Measurements from ENCODE around the gene RNF223.
"Not testable (repeated sequence)": the region's sequence is repeated elsewhere in the genome, so short reads cannot be mapped to it uniquely, and the experiment has no call there.

The RNF223 gene

GRCh38 chr1:1044455-1045078 lies 29.5 kb downstream of the RNF223 start:
- DNase-seq (ENCODE audit: low read depth), result no peak

GRCh38 chr1:1043921-1044320 lies 30.2 kb downstream of the RNF223 start:
- no peak for DNase-seq (ENCODE audit: low read depth)

GRCh38 chr1:1043411-1043810 lies 30.7 kb downstream of the RNF223 start:
- DNase-seq (ENCODE audit: low read depth), result no peak

GRCh38 chr1:1042835-1043234 lies 31.3 kb downstream of the RNF223 start:
- DNase-seq (ENCODE audit: low read depth), result no peak

- no peak for DNase-seq (ENCODE audit: low read depth)
Measured at GRCh38 chr1:1041873-1042272, 32.2 kb downstream of the RNF223 start.

- no peak for DNase-seq (ENCODE audit: low read depth)
Measured at GRCh38 chr1:1041092-1041523, 33.0 kb downstream of the RNF223 start.

GRCh38 chr1:1040004-1040991 lies 33.8 kb downstream of the RNF223 start:
- DNase-seq (ENCODE audit: low read depth), result peak; percentile 69

GRCh38 chr1:1039145-1039910 lies 34.8 kb downstream of the RNF223 start:
- no peak for DNase-seq (ENCODE audit: low read depth)

GRCh38 chr1:1038694-1039093 lies 35.4 kb downstream of the RNF223 start:
- DNase-seq (ENCODE audit: low read depth), result no peak

- DNase-seq (ENCODE audit: low read depth), result no peak
Measured at GRCh38 chr1:1037366-1038327, 36.5 kb downstream of the RNF223 start.

GRCh38 chr1:1035291-1035943 lies 38.7 kb downstream of the RNF223 start:
- DNase-seq (ENCODE audit: low read depth), result no peak

GRCh38 chr1:1034439-1034781 lies 39.7 kb downstream of the RNF223 start:
- no peak for DNase-seq (ENCODE audit: low read depth)

GRCh38 chr1:1033731-1034438 lies 40.2 kb downstream of the RNF223 start:
- no peak for DNase-seq (ENCODE audit: low read depth)

- peak; percentile 66 for DNase-seq (ENCODE audit: low read depth)
Measured at GRCh38 chr1:1033009-1033587, 41.0 kb downstream of the RNF223 start.

GRCh38 chr1:1032424-1032823 lies 41.7 kb downstream of the RNF223 start:
- DNase-seq (ENCODE audit: low read depth), result no peak

GRCh38 chr1:1031659-1032235 lies 42.4 kb downstream of the RNF223 start:
- no peak for DNase-seq (ENCODE audit: low read depth)

- not testable (repeated sequence) for DNase-seq (ENCODE audit: low read depth)
Measured at GRCh38 chr1:1030867-1031658, 43.0 kb downstream of the RNF223 start.

- no peak for DNase-seq (ENCODE audit: low read depth)
Measured at GRCh38 chr1:1027791-1028190, 46.3 kb downstream of the RNF223 start.

Measured in activated T-helper 1 cell treated with Interleukin-2 at 50 U/mL for 16 hours (primary cell).